NCI-H2107 (cell line): ENCODE data around the gene NPAS3.

Experiments
- DNase-seq: peaks from one replicate; lab custom pipeline; 2025; lab: John Stamatoyannopoulos, UW

NPAS3 gene

GRCh38 chr14:33679461-33680225 is 741.0 kb downstream of the NPAS3 start:
- no peak for DNase-seq

DNA sequence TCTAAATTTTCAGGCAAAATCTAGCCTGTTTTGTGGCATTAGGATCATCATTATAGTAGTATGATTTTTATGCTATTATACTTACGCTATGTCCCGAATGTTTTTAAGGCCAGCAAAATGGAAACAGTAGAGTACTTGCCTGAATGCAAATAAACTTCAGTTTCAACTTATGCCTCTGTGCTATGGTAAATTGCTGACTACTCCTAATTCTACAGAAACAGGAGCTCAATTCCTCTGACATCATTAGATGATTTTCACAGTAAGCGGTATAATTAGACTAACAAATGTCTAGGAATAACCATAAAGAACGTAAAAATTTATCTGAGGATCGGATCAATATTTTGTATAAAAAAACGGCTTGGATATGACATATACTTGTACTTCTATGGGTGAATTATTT is 742.2 kb downstream of the NPAS3 start:
- DNase-seq: no peak

GRCh38 chr14:33682760-33683159 is 744.1 kb downstream of the NPAS3 start:
- DNase-seq: no peak

GRCh38 chr14:33685026-33685425 is 746.3 kb downstream of the NPAS3 start:
- no peak for DNase-seq

DNA sequence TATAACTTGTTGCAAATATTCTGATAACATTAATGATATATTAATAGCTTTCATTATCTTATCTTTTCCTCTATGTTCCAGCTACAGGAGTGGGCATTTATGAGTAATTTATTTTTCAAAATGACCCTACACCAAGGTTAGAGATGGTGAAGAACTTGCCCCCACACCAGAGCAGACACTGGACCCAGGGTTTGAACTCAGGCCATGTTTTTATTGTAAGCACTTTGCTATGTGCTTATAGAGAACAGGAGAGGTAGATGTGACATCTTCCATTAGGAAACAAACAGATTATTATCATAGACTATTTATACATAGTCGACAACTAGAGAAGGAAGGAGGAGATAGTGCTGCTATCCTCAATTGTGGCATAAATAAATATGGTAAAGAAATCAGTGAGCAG is 747.0 kb downstream of the NPAS3 start:
- no peak for DNase-seq

DNA sequence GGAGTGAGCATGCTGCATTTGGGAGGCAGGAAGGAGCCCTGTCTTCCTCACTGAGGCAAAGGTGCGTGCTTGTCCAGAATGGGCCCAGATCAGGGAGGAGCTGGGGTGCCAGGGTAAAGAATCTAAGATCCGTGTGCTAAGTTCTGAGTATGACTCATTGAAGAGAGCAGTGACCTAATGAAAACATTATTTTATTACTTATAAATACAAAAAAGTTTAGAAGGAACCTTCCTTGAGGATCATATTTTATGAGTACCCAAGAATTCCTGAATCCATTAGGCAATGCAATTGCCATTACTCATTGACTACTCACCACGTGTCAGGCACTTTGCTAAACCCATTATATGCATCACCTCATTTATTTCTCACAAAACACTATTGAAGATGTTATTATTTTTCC is 747.5 kb downstream of the NPAS3 start:
- no peak for DNase-seq

GRCh38 chr14:33686856-33687255 is 748.2 kb downstream of the NPAS3 start:
- no peak for DNase-seq

GRCh38 chr14:33689680-33690079 is 751.0 kb downstream of the NPAS3 start:
- no peak for DNase-seq

DNA sequence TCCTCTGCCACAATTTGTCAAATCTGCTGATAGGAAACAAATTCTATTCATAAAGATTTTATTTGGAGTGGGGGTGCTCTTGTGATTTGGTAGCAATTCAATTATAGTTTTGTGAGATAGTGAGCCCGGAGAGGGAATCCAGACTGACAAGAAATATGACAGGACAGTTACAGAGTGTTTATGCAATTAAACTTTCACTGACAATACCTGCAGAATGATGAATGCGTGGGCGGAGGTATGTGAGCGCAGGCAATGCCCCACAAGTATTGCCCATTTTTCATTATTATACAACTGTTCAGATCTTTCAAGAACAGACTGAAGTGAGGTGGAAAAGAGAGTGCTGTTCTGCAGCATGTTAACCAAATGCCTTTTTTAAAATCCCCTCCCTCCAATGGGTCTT is 753.2 kb downstream of the NPAS3 start:
- DNase-seq: no peak

- DNase-seq: no peak
Observed at GRCh38 chr14:33692762-33693161, 754.1 kb downstream of the NPAS3 start.

DNA sequence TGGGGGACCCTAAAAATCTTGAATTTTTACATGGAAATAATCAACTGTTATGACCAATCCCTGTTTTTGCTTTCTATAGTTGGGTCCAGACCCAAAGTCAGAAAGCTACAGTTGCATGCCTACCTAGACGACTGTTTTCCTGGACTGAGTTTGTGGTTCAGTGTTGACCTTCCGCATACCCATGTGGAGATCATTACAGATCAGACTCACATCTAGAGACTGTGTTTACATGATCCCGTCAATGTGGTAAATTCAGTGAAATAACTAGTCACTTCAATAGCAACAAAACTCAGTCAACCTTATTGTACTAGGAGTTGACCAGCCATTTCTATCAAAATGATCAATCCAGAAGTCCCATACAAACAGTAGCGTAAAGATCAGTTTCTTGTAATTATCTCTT is 754.6 kb downstream of the NPAS3 start:
- no peak for DNase-seq

DNA sequence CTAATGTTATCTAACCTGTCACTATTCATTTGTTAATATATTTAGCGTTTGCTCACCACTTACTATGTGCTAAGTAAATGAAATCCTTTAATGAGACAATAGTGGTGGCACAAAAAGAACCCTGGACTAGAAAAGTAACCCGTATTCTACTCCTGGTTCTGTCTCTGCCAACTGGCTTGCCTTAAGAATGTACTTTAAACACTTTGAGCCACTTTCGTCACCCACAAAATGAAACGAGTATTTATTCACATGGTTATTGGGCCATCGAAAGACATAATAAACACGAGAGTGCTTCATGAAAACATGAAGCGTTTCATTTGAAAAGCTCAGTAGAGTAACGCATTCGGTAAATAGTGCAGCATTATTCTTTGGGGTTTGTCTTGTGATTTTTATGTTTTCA is 757.5 kb downstream of the NPAS3 start:
- DNase-seq: no peak

- DNase-seq: no peak
Observed at GRCh38 chr14:33699300-33699983, 760.8 kb downstream of the NPAS3 start.

DNA sequence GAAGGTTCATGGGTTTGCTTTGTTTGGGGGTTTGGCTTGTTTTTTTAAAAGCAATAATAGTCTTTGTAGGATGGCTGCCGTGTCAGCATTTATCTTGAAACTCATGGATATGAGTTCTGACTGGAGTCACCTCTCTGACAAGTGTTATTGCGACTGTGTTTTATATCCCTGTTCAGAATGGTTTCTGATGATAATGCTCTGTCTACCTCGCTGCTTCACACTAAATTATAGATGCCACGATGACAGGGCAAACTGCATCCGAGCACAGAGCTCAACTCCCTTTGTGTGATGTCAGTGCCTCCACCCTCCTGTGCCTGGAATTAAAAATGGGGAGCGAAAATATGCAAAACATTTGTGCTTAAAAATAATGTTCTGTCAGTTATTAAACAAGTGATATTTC is 761.4 kb downstream of the NPAS3 start:
- no peak for DNase-seq

- no peak for DNase-seq
Observed at GRCh38 chr14:33702293-33702692, 763.6 kb downstream of the NPAS3 start.

GRCh38 chr14:33704481-33704880 is 765.8 kb downstream of the NPAS3 start:
- DNase-seq: peak; percentile 27

DNA sequence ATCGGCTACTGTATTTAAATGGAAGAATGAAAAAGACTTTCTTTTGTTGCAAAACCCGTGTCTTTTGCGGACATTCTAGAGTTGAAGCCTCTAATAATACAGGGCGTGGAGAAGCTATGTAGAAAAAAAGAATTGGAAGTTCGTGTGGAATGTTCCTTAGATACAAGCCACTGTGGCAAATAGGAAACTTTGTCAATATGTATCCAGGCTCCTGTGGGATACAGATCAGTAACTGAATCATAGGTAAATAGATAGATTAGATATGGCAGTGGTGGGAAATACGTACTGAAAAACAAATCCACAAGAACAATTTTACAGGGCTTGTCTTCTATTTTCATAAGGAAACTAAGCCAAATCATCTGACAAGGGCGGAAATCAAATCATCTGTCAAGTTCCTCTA is 766.8 kb downstream of the NPAS3 start:
- DNase-seq: no peak

DNA sequence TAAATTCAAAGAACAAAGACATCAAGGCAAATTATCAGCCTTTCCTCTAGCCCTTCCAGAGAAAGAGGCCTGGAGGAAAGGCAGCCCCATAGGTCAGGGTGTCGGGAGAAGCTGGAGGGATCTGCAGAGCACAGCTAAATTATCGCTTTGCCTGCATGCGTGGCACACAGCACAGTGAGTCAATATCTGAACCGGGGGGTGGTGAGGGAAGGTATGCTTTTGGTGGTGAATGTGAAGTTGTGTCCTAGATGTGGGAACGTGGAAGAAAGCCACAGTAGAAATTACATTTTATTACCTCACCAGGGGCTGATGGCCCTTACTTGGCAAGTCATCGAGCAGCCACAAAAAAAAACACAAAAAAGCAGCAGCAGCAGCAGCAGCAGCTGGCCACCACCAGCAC is 769.0 kb downstream of the NPAS3 start:
- DNase-seq: no peak

DNA sequence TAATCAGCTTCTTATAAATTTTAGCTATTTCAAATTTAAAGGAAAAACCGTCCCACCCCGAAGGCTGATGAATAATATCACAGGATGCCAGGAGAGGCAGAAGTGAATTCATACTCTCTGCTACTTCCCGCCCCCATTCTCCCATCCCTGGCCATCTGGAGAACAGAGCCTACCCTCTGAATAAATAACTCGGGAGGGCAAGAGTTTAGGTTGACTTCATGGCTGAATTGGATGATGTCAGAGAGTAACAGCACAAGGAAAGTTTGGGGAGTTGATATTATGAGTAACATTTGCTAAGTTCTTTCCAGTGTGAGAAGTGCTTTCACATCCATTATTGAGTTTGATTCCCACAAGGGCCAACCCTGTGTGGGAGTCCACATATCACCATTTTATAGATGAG is 770.6 kb downstream of the NPAS3 start:
- no peak for DNase-seq

- DNase-seq: no peak
Observed at GRCh38 chr14:33709711-33710110, 771.0 kb downstream of the NPAS3 start.

GRCh38 chr14:33710273-33710672 is 771.6 kb downstream of the NPAS3 start:
- DNase-seq: no peak

DNA sequence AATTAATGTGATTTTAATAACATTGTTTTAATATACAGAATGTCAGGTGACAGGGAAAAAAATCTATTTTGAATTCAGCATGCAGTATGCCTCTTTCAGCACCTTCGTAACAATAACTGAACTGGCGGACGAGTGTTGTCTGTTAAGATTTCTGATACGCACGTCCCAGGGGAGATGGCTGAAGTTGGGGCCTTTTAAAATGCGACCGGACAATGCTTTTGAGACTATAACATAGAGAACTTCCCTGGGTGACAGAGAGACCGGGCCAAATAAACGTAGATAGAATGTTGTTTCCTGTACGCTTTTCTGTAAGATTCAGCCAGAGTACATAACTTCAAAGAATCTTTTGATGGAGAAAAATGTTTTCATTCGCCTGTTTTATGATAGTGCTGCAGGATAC is 772.5 kb downstream of the NPAS3 start:
- no peak for DNase-seq

DNA sequence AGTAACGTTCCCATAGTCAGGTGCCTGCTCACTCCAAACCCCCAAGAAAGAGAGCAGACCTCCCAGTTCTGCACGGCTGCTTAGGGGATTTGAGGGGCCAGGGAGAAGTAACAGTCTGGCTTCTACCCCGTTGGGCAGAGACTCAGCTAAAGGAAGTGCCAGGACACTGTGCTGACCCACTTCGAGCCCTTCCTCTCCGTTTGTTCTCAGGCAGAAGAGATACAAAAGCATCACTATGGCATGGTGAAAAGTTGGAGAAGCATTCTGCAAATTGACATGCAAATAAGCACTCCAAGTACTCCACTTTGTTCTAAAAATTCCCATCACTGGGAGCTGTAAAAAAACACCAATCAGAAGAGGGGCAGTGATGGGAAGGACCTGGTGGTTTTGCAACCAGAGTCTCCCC is 773.1 kb downstream of the NPAS3 start:
- DNase-seq: no peak
